Stimulated activated CD8-positive, alpha-beta memory T cell treated with anti-CD3 and anti-CD28 coated beads, Interleukin-7, amount 100 ng/mL, for 24 hours (primary cell): Measurements from ENCODE around the gene CBR3.
"Not testable (repeated sequence)": the region's sequence is repeated elsewhere in the genome, so short reads cannot be mapped to it uniquely, and the experiment has no call there.

ENCODE experiments used
- DNase-seq: peaks from one replicate; pipeline ENCODE4 v3.0.0-alpha.2; 2020; ENCODE audit warnings: low read depth

CBR3 gene

DNA sequence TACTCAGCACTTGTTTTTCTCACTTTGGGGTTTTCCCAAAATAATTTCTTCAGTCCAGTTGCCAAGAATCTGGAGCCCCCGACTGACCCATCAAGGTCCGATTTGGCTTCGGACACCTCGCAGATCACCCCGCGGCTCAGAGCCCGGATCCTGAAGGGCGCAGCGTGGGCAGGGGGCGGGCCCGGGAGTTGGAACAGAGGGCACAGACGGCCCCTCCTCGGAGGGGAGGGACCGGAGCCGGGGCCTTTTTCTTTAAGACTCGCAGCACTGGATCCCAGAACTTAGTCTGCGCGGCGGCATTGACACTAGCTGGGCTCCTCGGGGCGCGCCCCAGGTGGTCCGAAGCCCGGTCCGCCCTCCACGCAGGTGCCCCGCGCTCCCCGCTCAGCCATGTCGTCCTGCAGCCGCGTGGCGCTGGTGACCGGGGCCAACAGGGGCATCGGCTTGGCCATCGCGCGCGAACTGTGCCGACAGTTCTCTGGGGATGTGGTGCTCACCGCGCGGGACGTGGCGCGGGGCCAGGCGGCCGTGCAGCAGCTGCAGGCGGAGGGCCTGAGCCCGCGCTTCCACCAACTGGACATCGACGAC, at the start of gene CBR3:
TSS of gene CBR3 (plus strand) at position 277 of the 588 bp plus-strand sequence. CDS start at position 391, 114 bp downstream.
- no peak for DNase-seq

DNA sequence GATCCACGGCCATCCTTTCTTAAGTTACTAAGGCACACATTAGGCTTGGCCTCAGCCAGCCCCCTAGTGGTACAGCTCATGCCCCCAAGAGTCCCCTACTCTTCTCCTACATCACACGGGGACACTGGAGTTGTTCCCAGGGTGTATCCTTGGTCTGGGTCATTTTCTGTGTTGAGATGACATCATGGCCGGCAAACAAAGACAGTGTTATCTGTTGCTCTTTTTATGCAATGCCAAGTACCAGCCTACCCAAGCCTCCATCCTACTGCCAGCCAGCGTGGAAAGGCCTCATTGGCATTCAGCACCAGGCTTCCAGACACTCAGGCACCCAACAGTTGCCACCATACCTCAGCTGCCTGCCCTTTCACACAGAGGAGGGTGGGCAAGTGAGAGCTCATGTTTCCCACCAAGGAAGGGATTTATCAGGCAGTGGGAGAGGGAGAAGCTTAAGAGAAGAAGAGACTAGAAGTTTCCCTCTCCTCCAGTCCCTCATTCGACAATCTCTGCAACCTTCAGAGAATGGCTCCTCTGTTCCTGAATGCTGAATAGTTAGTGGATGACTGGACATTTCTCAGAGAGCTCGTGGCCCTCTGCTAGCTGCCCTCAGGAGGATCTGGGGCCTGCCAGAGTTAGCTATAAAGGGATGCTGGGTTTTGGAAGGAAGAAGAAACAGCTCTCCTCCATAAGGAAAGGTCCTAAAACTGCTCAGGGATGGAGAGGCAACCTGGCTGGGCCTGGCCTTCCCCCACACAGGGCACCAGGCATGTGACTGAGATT, 47.3 kb upstream of the CBR3 start:
- DNase-seq = no peak

DNA sequence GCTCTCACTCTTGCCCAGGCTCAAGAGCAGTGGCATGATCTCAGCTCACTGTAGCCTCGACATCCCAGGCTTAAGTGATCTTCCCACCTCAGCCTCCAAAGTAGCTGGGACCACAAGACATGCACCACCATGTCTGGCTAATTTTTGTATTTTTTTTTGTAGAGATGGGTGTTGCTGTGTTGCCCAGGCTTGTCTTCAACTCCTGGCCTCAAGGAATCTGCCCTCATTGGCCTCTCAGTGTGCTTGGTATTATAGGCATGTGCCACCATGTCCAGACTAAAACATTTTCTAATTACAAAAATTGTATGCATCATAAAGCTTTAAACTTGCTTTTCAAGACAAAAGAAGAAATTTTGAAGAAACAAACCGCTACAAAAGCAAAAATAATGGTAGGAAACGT, 44.9 kb upstream of the CBR3 start:
- DNase-seq = no peak

- DNase-seq = no peak
Observed at GRCh38 chr21:36092681-36093080, 42.2 kb upstream of the CBR3 start.

- DNase-seq = no peak
Observed at GRCh38 chr21:36093512-36093911, 41.4 kb upstream of the CBR3 start.

GRCh38 chr21:36096398-36097290, 38.2 kb upstream of the CBR3 start:
- no peak for DNase-seq

DNA sequence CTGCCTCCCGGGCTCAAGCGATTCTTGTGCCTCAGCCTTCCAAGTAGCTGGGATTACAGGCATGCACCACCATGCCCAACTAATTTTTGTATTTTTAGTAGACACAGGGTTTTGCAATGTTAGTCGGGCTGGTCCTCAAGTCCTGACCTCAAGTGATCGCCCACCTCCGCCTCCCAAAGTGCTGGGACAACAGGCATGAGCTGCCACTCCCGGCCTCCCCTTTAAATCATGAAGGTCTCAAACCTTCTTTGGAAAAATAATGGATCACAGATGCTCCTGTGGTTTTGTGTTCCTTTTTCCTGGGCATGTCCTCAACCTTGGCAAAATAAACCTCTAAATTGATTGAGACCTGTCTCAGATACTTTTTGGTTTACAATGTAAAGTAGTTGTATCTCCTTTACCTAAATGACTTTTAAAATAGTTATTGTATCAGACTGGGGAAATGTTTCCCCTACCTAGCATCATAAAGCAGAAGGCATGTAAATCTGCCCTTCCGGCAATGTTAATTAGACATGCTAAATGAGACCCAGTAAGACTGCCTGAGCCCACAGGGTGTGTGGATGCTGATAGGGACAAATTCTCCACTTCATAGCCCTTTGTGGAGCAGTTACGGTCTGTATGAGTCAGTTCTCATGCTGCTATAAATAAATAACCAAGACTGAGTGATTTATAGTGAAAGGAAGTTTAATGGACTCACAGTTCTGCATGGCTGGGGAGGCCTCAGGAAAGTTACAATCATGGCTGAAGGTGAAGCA, 37.3 kb upstream of the CBR3 start:
- no peak for DNase-seq

- no peak for DNase-seq
Observed at GRCh38 chr21:36098182-36098532, 36.7 kb upstream of the CBR3 start.

DNA sequence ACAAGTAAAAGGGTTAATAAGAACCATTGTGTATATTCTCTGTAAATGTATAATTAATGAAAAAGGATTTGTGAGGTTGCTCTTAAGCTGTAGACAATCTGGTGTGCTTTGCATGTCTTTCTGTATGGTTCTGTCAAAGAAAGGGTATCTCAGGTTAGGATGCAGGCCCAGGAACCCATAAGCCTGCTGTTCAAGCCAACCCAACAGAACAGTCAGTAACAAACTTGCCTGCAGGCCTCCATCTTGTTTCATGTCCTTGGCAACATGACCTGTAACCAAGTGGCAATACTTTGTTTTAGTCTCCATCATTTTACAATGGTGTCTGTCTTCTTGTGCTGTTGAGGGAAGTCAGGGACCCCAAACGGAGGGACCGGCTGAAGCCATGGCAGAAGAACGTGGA, 35.9 kb upstream of the CBR3 start:
- no peak for DNase-seq

DNA sequence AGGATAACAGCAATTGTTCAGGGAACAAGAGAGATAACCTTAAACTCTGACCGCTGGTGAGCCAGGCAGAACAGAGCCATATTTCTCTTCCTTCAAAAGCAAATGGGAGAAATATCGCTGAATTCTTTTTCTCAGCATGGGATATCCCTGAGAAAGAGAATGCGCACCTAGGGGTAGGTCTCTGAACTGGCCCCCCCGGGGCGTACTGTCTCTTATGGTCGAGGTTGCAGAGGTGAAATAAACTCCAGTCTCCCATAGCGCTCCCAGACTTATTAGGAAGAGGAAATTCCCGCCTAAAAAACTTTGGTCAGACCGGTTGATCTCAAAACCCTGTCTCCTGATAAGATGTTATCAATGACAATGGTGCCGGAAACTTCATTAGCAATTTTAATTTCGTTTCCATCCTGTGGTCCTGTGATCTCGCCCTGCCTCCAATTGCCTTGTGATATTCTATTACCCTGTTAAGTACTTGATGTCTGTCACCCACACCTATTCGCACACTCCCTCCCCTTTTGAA, 35.1 kb upstream of the CBR3 start:
- not testable (repeated sequence) for DNase-seq

- DNase-seq = no peak
Observed at GRCh38 chr21:36100971-36101641, 33.8 kb upstream of the CBR3 start.

DNA sequence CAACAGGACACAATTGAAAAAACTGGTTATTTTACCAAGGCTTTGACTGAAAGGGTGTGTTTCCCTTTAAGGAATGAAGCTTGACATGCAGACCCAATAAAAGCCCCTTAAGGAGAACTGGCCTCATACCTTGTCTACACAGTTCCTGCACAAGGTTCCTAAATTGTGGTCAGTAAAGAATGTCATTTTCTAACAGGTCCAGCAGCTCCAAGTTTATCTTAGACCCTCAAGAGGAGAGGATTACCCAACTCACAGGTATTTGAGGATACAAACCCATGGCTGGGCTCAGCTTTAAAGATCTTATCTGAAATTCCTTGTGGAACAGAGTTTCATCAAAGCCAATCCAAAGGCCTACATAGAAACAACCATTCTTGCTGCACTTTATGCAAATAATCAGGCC, 31.4 kb upstream of the CBR3 start:
- DNase-seq = no peak

DNA sequence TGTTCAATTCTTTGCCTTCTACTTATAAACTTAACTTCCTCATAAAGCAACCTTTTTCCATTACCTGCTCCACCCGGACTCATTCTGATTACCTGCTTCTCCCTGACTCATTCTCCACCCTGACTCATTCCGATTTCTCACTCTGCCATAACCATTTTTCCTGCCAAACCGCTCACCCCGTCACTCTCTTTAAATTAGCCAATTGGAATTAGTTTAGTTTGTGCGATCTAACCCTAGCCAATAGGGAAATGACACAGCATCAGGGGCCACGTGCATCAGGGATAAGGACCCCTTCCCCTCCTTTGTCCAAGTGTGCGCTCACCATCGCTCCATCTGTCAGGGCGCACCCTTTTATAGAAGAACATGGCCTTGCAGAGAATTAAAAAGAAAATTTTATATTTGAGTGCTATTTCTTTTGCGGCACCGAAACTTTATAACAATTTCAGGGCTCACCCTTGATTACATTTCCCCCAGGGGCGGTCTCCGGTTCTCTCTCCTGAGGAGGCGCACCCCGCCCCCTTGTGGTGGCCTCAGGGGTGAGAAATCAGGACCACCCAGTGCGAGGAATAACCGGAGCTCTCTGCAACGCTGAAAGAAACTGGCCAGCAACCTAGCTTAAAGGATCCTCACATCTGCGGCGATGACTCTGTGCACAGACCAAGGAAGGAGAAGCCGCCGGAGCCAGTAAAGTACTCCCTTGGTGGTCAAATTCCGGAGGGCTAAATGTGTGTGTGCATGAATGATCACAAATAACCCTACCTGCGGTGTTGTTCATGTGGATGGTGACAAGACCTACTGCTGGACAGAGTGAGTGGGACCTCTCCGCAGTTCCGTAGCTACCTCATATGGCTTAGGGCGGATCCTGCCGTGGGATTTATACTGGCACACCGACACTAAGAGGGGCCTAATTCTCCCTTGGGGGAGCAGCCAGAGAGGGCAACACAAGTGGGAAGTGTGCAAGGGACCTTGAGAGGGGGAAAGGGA, 30.3 kb upstream of the CBR3 start:
- DNase-seq = peak; percentile 21

DNA sequence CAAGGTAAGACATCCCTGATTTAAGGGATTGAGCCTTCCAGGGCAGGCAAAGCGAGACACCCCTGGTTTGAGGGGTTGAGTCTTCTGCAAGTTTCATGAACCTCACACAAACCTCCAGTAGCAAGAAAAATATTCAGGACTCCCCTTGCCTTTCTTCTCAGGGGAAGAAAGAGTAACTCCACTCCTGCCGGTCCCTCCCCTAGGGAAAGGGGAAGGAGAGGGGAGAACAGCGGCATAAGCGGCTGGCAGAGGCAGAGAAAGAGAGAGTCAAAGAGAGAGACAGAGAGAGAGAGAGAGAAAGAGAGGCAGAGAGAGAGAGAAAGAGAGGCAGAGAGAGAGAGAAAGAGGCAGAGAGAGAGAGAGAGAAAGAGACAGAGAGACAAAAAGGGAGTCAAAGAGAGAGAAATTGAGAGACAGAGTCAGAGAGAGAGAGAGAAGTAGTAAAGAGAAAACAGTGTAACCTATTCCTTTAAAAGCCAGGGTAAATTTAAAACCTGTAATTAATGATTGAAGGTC, 29.5 kb upstream of the CBR3 start:
- no peak for DNase-seq

DNA sequence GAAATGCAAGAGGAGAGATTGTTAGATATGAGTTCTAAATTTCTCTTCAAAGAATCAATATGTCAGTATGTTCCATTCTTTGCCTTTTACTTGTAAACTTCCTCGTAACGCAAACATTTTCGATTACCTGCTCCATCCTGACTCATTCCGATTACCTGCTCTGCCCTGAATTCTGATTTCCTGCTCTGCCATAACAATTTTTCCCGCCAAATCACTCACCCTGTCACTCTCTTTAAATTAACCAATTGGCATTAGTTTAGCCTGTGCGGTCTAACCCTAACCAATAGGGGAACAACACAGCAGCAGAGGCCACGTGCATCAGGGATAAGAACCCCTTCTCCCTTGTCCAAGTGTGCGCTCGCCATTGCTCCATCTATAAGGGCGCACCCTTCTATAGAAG, 25.0 kb upstream of the CBR3 start:
- no peak for DNase-seq

- DNase-seq = no peak
Observed at GRCh38 chr21:36111238-36111637, 23.6 kb upstream of the CBR3 start.

GRCh38 chr21:36113647-36114428, 21.0 kb upstream of the CBR3 start:
- no peak for DNase-seq

GRCh38 chr21:36115138-36115730, 19.6 kb upstream of the CBR3 start:
- DNase-seq = no peak

DNA sequence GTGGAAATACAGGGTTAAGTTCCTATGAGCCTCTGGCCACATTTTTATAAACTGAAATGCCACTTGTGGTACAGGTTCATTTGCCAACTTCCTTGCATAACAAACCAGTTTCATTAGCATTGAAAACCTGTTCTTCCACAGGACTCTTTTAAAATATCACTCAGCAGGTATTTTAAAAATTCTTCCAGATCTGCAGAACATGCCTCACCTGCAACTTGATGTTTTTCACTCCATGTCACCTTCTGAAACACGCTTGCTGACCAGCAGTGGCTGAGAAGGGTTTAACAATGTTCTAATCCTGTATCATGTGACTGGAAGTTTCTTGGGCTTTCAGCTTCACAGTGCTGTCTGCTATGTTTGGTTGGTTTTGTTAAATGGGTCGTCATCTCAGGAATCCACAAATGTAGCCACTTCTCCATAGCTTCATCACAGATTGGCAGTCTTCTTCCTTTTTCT, 17.6 kb upstream of the CBR3 start:
- no peak for DNase-seq
